Measurements from ENCODE around the gene EDEM2.

- TF ChIP-seq POLR2A (IDR thresholded peaks at IDR 0.05): no peak
- no peak for TF ChIP-seq CTCF (IDR thresholded peaks at IDR 0.05)
Measured at GRCh38 chr20:35125753-35126152, 21.4 kb downstream of the EDEM2 start.

All from heart left ventricle (tissue), 13 donors.